Epidermal melanocyte (primary cell): Measurements from ENCODE around the gene BACH2.
"Not testable (repeated sequence)": the region's sequence is repeated elsewhere in the genome, so short reads cannot be mapped to it uniquely, and the experiment has no call there.

Source experiments
- DNase-seq: peaks from one replicate; pipeline ENCODE4 v3.0.0; 2011; ENCODE audit warnings: low spot score; ENCODE audit not compliant: insufficient read length

Gene BACH2

DNA sequence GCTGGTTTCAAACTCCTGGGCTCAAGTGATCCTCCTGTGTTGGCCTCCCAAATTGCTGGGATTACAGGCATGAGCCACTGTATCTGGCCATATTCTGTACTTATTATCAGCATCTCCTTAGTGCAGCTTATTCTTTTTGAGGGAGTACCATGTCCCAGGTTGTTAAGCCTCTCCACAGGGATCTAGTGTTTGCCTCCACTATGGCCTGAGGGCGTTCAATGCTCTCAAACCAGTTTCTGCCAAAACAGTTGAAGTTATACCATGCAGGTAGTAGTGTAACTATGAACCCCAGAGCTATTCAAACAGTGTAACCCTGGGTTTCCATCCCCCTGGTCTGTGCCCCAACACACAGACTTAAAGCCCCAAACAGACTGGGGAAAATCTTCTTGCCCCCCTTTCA, 81.7 kb downstream of the BACH2 start:
- no peak for DNase-seq

DNA sequence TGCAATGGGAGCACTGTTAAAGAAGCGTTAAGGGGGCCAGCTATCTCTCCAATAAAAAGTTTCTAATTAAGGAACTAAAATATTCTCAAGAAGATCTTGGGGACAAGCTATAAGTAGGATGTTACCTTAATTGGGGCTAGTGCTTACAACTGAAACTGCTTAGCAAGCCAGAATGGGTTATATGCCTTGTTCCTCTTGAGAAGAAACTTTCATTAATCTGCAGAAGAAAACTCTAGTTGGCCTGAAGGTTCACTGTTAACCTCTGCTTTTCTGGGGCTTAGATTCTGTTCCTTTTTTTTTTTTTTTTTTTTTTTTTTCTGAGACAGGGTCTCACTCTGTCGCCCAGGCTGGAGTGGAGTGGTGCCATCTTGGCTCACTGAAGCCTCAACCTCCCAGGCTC, 82.2 kb downstream of the BACH2 start:
- DNase-seq, result no peak

DNA sequence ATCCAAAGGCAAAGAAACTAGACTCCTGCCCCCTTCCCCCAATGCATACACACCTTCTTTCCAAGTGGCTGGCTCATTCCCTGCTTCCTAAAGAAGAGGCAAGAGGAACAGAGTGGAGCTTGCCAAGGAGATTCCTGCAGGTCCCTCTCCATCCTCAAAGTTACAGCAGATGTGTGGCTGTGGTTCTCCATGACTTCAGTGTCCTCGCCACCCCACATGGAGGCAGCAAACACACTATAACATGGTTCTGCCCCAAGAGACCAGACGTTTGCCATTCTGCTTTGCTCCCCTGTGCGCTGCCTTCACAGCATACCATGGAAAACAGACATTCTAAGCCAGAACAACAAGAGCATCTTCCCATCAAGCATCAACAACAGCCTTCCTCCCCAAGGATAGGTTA, 84.4 kb downstream of the BACH2 start:
- no peak for DNase-seq

DNA sequence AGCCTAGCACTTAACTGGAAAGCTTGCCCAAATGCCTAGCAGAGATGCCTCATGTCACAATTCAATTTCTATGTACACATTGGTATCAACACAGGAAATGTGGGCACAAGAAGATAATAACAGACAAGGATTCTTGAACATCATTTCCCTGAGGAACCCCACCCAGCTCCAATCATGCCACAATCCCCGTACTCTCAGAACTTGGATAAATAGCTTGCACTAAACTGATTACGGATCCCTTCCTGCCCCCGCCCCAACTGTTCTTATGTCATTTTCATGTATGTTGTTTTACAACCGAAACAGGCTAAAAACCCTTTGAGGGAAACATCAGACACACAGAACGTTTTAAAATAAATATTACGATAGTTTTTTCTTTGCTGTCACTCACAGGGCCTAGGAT, 87.1 kb downstream of the BACH2 start:
- no peak for DNase-seq

DNA sequence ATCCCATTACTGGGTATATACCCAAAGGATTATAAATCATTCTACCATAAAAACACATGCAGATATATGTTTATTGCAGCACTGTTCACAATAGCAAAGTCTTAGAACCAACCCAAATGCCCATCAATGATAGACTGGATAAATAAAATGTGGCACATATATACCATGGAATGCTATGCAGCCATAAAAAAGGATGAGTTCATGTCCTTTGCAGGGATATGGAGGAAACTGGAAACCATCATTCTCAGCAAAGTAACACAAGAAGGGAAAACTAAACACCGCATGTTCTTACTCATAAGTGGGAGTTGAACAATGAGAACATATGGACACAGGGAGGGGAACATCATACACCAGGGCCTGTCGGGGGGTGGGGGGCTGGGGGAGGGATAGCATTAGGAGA, 88.0 kb downstream of the BACH2 start:
- not testable (repeated sequence) for DNase-seq

DNA sequence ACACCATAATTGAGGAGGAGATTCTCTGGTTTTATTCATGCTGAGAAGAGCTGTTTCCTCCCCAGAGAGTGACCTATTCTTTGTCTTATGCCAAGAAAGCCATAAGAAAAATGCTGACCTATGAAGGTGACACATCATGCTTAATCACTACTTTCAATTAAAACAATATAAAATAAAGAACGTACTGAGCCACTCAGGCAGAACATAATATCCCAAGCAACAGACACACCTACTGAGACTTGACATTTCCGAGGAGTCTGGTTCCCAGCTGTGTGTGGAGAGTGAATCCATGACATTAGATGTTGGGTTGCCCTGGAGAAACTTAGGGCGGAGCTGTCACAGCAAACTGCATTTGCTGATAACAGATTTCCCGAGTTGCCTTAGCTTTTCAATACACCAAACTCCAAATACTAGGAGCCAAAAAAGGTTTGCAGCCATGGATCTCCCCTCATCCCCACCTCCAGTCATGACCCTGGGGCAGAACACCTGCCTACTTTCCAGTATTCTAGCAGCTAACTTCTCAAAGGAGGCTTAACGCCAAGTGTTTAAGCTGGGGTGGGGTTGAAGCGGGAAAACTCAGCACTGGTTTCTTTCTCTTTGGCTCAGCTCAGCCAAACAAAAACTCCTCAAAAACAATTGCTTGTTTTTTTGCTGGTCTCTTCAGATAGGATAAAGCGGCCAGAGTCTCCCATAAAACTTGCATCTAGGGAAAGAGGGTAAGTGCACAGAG, 92.2 kb downstream of the BACH2 start:
- no peak for DNase-seq

DNA sequence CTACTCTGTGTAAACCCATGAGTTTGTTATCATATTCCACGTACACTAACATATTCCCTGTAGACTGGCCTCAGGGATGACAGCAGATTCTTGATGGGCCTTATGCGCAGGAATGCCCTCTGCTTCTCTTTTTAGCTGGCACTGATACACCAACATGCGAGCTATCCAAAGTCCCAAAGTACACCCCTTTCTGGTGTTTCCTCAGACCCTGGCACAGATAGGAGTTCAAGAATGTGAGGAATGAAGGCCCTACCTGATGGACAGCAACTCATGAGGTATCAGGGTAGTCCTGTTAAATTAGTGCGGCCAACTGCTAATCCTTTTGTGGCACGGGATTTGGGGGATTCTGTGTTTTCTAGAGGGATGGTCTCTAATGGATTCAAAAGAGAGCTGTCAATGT, 93.0 kb downstream of the BACH2 start:
- DNase-seq, result no peak

DNA sequence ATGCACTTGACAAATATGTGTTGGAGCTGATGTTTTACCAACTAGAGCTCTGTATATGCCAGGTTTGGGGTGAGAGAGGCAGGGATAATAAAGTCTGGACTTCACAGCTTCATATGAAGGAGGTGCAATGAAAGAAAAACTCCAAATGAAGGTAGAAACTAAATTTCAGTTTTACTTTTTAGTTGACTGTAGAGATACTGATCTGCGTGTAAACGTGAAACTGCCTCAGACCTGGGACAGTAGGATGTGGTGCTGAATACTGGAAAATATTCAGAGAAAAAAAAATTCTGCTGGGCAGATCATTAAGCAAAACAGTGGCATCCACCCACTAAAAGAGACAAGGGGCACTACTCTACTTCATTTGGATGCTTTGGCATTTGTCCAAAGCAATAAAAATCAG, 94.5 kb downstream of the BACH2 start:
- DNase-seq, result no peak

DNA sequence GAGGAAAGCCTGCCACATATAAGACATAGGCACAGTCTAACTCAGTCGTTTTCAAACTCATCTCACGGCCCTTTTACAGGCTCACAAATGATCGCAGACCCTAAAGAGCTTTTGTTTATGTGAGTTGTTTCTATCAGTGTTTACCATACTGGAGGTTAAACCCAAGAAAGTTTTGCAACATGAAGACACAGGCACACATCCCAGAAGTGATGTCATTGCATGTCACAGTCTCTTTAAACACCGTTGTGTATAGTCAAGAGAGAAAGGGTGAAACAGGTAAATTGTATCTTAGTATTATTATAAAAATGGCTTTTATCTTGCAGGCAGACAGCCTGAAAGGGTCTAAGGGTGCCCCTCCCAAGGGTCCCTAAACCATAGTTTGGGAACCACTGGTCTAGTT, 96.7 kb downstream of the BACH2 start:
- DNase-seq, result no peak

DNA sequence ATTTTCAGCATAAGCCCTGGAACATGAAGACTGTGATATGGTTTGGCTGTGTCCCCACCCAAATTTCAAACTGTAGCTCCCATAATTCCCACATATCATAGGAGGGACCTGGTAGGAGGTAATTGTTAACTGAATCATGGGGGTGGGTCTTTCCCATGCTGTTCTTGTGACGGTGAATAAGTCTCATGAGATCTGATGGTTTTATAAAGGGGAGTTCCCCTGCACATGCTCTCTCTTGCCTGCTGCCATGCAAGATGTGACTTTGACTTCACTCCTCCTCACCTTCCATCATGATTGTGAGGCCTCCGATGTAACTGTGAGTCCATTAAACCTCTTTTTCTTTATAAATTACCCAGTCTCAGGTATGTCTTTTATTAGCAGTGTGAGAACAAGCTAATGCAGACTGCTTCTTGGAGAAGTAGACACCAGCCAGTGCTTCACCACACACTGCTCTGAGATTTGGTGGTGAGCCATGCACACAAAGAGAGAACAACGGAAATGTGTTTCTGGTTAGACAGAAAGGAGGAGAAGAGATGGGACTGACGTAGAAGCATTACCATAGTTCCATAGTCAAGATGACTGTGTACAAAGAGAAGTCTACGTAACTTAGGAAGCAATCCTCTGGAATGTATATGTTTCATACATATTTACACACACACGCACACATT, 97.8 kb downstream of the BACH2 start:
- DNase-seq, result no peak

DNA sequence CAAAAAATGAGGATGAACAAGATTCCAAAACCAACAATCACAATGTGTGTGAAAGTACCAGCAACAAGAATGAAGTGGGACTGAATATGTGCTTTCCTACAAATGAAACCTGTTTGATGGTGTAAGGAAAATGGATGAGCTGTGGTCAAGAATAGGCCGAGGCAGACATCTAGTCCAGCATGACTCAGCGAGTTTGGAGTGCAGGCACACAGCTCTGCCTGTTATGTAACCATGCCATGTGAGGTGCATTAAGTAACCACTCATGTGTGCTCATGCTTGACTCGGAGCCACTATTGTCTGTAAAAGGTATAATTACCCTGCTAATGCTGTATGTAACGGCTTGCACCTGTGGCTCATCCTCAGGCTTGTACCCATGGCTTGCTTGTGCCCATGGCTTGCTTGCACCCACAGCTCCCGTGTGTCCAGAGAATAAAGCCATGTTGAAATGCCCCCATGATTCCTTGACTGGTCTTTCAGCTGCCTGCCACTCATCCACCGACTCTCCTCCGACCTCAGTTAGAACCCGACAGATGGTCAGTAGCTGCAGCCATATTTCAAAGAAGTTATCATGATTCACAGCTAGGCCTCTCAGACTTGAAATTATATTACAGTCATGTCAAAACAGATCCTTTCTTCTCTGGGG, 98.7 kb downstream of the BACH2 start:
- no peak for DNase-seq

DNA sequence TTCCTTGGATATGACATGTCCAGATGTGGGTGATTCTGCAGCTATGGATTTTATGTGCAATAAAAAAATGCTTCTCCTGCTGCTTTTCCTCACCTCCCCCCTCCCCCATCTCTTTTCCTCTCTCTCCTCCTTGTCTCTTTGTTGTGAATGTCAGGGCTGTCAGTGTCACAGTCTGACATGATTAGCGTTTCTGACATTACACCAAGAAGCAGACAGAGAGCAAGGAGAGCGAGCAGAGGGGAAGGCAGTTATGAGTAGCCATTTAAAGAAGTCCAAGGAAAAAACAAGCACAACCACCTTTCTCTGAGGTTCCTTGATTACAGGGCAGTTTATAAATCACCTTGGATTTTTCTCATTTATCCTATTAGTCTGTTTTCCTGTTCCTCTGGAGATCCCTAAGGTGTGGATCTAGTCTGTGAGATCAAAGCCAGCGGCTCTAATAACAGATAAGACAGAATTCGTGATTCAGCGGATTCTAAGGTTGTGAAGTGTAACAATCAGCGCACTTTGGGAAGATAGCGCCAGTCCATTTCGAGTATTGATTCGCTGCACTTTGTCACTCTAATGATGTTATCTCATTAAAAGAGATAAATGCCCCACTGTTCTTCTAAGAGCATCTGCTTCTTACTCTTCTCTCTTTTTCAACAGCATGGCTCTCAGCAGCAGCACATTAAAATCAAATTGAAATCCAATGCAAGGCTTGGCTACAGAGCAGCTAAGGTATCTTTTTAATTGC, 101.4 kb downstream of the BACH2 start:
- DNase-seq, result no peak

DNA sequence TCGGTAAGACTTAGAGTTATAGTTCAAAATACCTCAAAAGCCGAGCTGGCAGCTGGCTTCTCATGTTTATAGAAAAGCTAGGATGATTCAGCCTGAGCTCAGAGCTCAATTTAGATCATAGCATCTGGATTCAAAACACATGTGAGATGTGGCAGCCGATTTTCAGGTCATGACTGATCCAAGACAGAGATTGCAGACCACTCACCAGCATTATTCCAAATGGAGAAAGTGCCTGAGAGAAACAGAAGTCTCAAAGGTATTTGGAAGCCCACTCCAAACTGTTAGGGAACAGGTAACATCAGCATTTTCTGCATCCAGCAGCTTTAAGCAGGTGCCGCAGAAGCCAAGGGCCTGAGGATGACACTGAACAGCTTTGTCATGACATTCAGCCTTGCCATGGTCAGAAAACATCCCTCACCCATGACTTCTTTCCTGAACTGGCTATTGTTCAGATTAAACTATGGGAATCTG, 102.2 kb downstream of the BACH2 start:
- DNase-seq, result no peak

DNA sequence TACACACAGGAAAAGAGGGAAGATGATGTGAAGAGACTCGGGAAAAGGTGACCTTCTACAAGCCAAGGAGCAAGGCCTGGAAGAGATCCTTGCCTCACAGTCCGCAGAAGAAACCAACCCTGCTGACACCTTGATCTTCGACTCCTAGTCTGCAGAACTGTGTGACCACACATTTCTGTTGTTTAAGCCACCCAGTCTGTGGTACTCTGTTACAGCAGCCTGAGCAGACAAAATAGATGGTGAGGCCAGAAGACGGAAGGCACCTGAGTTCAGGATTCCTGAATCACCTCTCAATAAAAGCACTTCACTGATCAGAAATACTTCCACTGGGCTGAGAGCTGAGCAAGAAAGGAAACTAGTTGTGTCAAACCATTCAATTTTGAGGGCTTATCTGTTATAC, 103.3 kb downstream of the BACH2 start:
- DNase-seq, result no peak

DNA sequence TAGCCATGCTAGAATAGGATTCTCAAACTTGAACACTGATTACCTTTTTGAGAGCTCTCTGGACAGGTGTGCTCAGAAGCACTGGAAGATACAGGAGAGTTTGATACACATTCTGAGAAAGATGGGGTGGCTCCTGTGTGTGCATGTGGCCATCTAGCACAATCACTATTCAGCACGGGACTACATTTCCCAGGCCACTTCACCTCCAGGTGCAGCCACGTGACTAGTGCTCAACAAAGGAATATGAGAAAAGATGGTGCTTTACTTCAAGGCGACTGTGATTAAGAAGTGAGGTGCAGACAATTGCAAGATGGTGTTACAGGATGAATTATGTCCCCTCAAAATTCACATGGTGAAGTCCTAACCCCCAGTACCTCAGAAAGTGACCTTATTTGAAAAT, 103.8 kb downstream of the BACH2 start:
- no peak for DNase-seq

DNA sequence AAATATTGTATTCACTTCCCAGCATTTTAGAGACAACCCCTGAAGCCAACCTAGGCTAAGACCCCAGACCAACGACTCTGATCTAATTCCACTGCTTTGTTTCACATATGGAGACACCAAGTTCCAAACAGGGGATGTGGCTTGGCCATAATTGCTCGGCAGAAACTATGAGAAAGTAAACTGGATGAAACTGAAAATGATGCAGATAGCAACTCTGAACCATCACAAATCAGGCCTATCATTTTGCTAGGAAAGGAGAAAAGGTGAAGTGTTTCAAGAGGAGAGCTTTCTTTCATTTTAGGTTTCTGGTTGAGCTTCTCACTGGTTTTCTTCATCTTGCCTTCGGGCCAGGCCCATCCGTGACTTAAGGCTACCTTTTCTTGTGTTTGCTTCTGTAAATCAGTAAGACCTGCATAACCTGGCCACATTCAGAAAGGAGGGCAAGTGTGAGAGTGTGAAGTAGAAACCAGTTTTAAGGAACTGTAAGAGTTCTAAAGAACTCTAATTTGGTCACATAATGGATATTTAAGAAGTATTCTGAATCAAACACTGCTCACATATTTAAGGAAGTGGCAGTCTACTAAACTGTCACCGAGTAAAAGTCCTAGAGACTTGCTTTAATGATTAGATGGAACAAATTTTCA, 105.8 kb downstream of the BACH2 start:
- no peak for DNase-seq

DNA sequence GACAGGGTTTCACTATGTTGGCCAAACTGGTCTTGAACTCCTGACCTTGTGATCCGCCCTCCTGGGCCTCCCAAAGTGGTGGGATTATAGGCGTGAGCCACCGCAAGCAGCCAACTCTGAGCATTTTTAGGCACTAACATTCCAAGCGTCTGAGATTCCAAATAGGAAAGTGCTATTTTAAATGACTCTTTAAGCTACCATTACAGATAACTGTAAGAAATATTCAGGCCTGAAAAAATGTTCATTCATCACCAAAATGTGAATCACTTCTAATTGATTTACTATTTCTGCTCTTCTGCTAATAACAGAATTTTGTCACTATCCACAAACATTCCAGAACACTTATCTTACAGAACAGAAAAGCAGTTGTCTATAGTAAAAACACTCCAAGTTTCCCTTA, 106.5 kb downstream of the BACH2 start:
- no peak for DNase-seq

DNA sequence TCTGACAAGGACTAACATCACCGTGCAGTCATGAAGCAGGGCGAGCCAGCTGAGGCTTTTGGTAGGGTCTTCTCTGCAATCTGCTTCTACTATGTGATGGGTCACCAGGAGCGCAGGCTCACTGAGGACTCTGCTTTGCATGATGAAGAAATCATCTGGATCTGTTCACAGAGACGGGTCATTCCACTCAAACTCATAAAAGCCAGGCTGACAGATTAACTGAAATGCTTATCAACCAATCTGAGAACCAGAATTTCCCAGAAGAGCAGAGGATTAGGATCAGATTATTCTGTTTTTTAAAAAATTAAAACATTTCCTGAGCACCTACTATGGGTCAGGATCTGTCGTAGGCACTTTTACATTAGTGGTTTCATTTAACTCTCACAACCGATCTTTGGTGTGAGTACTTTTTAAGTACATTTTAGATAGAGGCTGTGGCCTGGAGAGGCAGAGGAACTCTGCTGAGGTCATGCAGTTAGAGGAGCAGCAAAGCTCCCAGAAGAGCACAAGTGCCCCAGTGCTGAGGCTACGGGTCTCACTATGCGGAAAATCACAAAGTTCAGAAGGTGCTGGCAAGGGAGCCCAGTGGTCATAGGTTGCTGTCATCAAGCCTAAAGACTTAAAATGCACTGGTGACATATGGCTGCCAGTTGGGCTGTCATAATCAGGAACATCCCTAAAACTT, 109.1 kb downstream of the BACH2 start:
- no peak for DNase-seq

DNA sequence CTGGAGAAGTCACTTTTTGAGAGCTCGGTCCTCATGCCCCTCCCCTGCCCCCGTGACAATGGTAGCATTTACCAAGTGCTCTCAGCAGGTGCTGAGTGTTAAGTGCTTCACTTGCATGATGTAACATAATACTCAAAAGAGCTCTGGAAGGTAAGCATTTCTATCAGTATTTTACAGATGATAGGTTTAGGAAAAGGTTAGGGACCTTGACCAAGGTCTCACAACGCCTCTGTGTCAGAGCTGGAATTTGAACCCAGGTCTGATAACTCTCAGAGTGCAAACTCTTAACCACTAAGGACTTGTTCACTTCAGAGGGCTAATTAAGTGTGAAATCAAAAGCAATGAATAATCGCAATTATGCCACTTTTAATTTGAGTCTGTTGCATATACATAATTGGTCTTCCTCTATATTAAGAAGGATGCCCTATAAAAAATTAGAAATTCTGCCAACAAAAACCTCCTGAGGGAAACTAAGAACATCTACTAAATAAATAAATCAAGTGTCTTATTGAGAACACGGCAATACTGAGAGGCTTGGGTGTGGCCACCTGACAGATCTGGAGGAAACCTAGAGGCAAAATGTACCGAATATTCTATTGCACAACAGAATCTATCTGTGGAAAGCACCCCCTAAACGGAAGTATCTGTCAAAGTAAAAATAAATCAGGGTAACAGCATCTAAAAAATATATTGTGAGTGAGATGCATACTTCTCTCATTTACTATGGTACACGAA, 109.8 kb downstream of the BACH2 start:
- DNase-seq, result no peak

DNA sequence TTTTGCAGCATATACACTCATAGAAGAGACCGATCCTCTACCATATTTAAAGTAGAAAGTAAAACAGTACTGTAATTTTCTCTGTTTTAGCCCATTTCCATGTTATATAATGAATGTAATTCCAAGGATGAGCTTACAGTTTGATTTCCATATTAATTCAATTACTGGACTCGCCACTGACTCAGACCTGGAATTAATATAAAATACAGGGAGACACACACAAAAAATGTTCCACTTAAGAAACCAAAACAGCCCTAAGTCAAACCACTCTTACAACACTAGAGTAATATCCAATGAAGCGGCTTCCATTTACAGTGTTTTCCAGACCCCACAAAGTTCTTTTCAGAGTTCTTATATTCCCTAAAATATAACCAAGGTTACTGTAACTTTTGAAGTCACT, 110.6 kb downstream of the BACH2 start:
- no peak for DNase-seq
